Stomach (tissue), 4 donors: Measurements from ENCODE around the gene SMAD6.

ENCODE experiments used
- POLR2A ChIP-seq, 4 donors: fragments of 450-650 bp; IDR thresholded peaks; one replicate each; pipeline ENCODE4 v1.6.1; 2016; ENCODE audit warnings: antibody characterized with exemption in 4 of 4, control low read depth in 2 of 4, mild to moderate bottlenecking in 1 of 4, moderate library complexity in 1 of 4
- POLR2AphosphoS5 ChIP-seq, 3 donors: sonication (generic); formaldehyde crosslinking; IDR thresholded peaks; one replicate each; pipeline ENCODE4 v1.6.1; 2016; ENCODE audit warnings: antibody characterized with exemption in 3 of 3
- TF ChIP-seq, protein P1 (sequence below), 7 experiments: fragments of 450-650 bp in 4 of 7; fragments of 200-600 bp in 3 of 7; sonication (generic) in 3 of 7; IDR thresholded peaks; one replicate each; pipeline ENCODE4 v1.5.1; 2016 to 2019; ENCODE audit warnings: antibody characterized with exemption in 7 of 7, control low read depth in 2 of 7, mild to moderate bottlenecking in 1 of 7

- TF ChIP-seq, protein P1, sequence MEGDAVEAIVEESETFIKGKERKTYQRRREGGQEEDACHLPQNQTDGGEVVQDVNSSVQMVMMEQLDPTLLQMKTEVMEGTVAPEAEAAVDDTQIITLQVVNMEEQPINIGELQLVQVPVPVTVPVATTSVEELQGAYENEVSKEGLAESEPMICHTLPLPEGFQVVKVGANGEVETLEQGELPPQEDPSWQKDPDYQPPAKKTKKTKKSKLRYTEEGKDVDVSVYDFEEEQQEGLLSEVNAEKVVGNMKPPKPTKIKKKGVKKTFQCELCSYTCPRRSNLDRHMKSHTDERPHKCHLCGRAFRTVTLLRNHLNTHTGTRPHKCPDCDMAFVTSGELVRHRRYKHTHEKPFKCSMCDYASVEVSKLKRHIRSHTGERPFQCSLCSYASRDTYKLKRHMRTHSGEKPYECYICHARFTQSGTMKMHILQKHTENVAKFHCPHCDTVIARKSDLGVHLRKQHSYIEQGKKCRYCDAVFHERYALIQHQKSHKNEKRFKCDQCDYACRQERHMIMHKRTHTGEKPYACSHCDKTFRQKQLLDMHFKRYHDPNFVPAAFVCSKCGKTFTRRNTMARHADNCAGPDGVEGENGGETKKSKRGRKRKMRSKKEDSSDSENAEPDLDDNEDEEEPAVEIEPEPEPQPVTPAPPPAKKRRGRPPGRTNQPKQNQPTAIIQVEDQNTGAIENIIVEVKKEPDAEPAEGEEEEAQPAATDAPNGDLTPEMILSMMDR (IDR thresholded peaks at IDR 0.05), result no peak
- TF ChIP-seq POLR2A (IDR thresholded peaks at IDR 0.05) (no peak), POLR2AphosphoS5 (IDR thresholded peaks at IDR 0.05) (no peak)
Measured at GRCh38 chr15:66830823-66831222, 128.8 kb downstream of the SMAD6 start.
